Cardiac septum (tissue), 1 donor: Measurements from ENCODE around the gene CNGB1. TPM values are rescaled to one million over a fixed set of nuclear protein-coding genes. Genes with fewer than 3 reads are reported as not detected.
"Not testable (repeated sequence)": the region's sequence is repeated elsewhere in the genome, so short reads cannot be mapped to it uniquely, and the experiment has no call there.

Experiments
- DNase-seq: peaks from one replicate; pipeline ENCODE4 v3.0.0-alpha.2; 2020; ENCODE audit warnings: low spot score
- intact Hi-C: fragments of 100-400 bp; cut with DNase I; formaldehyde crosslinking; loops from one replicate; pipeline ENCODE4 v1.14.0; 2022
- total RNA-seq: library from RNA; stranded (reverse); fragmentation: NEBNext Ultra II Directional; extraction: Animal tissue kit (Norgen Biotek cat#: 25700); gene quantifications from one replicate; pipeline ENCODE4 v1.2.1, GENCODE V29; 2021
- donor health status: DM: no; HTN: no; CAD: no.

The CNGB1 gene
- total RNA-seq, 1 donor from 2014 or later: not detected

DNA sequence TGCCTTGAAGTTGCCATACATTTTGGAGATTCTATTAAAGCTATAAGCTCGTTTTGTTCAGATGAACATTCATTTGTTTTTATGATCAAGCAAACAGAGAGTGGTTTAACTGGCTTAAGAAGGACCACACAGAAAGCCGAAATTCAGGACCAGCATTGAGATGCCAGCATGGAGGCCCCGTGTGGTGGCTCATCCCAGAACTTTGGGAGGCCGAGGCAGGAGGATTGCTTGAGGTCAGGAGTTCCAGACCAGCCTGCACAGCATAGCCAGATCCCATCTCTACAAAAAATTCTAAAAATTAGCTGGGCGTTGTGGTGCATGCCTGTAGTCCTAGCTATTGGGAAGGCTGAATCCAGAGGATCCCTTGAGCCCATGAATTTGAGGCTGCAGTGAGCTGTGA is 122.7 kb downstream of the CNGB1 start:
- intact Hi-C loops: no loop called here
- DNase-seq: no peak

GRCh38 chr16:57846931-57847330 is 124.0 kb downstream of the CNGB1 start:
- DNase-seq, intact Hi-C loops: not testable (repeated sequence)

DNA sequence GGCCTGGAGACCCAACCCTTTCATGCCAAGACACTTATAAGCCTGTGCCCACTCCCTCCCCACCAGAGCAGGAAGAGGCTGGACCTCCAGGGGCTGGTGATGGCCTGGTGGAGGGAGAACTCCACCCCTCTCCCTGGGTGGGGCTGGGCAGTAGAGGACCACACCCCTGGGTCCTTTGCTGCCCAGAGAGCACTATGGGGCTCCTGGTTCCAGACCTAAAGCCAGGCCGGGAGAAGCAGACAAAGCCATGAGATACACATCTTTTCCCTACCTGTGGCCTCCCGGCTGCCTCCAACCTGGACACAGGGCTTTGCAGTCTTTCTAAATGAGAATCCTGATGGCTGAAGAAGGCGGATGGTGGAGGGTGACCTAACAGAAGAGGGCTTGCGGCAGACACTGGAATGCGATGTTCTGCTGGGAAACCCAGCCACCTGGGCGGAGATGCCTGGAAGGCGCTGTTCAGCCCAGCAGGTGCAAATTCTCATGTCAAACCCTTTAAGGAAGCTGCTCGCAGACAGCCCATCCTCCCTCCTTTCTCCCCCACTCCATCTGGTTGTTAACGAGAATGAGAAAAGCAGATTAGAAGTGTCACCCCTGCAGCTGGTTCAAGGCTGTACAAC is 124.7 kb downstream of the CNGB1 start:
- DNase-seq: no peak
- intact Hi-C loops: no loop called here

- DNase-seq: no peak
Observed at GRCh38 chr16:57845115-57845514, 125.8 kb downstream of the CNGB1 start.

DNA sequence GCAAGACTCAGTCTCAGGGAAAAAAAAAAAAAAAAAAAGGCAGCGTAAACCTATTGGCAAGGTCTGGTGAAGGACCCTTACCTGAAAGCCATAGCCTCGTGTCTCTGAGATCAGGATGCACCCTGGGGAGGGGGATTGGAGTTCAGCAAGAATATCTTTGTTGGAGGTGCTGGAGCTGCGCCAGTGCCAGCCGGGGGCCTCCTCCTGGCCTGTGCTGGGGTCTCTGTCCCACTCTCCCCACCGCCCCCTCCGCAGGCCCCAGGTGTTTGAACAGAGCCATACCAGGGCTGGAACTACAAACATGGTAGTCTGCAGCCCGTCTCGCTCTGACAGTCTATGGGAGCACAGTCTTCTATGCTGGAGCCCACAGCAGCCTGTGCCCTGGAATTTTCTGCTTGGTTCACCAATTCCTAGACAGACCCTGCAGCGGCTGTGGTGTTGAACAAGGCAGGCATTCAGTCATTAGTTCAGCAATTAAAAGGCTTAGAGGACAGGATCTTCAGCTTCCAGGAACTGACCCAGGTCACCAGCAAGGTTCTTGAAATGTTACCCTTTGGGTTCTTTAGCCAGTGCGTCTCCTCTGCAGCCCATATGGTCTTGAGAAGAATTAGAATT is 126.4 kb downstream of the CNGB1 start:
- intact Hi-C loops: no loop called here
- no peak for DNase-seq

More at GRCh38 chr16:57845115-57845514, 125.8 kb downstream of the CNGB1 start:
- intact Hi-C loops: no loop called here

DNA sequence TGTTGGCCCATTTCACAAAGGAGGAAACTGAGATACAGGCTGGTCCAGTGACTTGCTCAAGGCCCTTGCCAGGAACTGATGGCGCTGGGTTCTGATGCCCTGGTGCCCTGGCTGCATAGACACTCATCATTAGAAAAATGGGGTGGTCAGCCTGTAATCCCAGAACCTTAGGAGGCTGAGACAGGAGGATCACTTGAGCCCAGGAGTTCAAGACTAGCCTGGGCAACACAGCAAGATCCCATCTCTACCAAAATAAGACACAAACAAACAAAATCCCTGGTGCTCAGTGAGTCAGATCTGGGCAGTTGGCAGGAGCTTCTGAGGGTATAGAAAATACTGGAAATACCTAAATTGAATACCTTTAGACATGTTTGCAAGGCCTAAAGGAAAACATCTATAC is 127.5 kb downstream of the CNGB1 start:
- DNase-seq: no peak
- intact Hi-C loops: no loop called here

DNA sequence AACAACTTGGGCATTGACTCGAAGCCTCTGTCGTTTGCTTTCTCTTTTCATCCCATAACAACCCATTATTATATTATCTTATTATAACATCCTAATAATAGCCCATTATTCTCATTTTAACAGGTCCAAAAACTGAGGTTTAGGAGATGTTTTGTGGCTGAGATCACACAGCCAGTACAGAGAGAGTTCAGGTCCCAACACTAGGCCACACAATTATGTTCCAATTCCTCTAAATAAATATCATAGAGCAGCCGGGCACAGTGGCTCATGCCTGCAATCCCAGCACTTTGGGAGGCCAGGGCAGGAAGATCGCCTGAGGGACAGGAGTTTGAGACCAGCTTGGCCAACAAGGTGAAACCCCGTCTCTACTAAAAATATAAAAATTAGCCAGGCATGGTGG is 128.3 kb downstream of the CNGB1 start:
- DNase-seq: no peak
- intact Hi-C loops: no loop called here

- no peak for DNase-seq
- intact Hi-C loops: no loop called here
Observed at GRCh38 chr16:57840833-57841232, 130.1 kb downstream of the CNGB1 start.

GRCh38 chr16:57838161-57838560 is 132.8 kb downstream of the CNGB1 start:
- no peak for DNase-seq
- intact Hi-C loops: no loop called here

- no peak for DNase-seq
- intact Hi-C loops: no loop called here
Observed at GRCh38 chr16:57837305-57838125, 133.4 kb downstream of the CNGB1 start.

DNA sequence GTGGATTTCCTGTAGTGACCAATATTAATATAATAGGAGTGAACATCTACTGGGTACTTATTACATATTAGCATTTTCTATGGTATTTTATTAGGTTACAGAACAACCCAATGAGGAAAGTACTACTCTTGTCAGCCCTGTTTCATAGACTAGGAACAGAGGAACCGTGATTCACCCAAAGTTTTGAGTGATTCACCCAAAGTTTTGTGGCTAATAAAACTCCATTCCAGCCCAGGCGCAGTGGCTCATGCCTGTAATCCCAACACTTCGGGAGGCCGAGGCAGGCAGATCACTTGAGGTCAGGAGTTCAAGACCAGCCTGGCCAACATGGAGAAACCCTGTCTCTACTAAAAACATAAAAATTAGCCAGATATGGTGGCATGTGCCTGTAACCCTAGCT is 135.5 kb downstream of the CNGB1 start:
- DNase-seq, intact Hi-C loops: not testable (repeated sequence)

- no peak for DNase-seq
- intact Hi-C loops: no loop called here
Observed at GRCh38 chr16:57834936-57835335, 136.0 kb downstream of the CNGB1 start.

Other genes starting within 250 kb of the CNGB1 start
- gene KATNB1, start 235.4 kb downstream of the CNGB1 start, total RNA-seq: 8.9 TPM
- gene KIFC3, start 168.6 kb downstream of the CNGB1 start, total RNA-seq: 70.1 TPM
- 7.2 TPM for gene ZNF319, start 29.5 kb upstream of the CNGB1 start, total RNA-seq
- gene USB1, start 30.3 kb upstream of the CNGB1 start, total RNA-seq: 36.0 TPM
- gene MMP15, start 54.6 kb upstream of the CNGB1 start, total RNA-seq: 53.5 TPM
- gene CFAP20, start 158.3 kb upstream of the CNGB1 start, total RNA-seq: 36.7 TPM
- gene CSNK2A2, start 227.0 kb upstream of the CNGB1 start, total RNA-seq: 35.8 TPM